CMK (cell line): ENCODE results near the gene NSL1.

Source experiments
- DNase-seq: peaks from one replicate; pipeline ENCODE4 v3.0.0-alpha.2; 2010; ENCODE audit warnings: low read depth

The NSL1 gene

GRCh38 chr1:212703991-212704564 is 87.5 kb downstream of the NSL1 start:
- no peak for DNase-seq

GRCh38 chr1:212702672-212703071 is 88.9 kb downstream of the NSL1 start:
- DNase-seq: no peak

- DNase-seq: no peak
Measured at GRCh38 chr1:212701910-212702309, 89.7 kb downstream of the NSL1 start.

GRCh38 chr1:212700892-212701819 is 90.4 kb downstream of the NSL1 start:
- DNase-seq: peak; percentile 34

- no peak for DNase-seq
Measured at GRCh38 chr1:212700223-212700891, 91.2 kb downstream of the NSL1 start.

- DNase-seq: no peak
Measured at GRCh38 chr1:212699625-212700222, 91.9 kb downstream of the NSL1 start, which contains the start of gene BATF3. TSS of gene BATF3 (minus strand) at chr1:212699840. CDS start at chr1:212699762, 78 bp downstream.

GRCh38 chr1:212699104-212699624 is 92.4 kb downstream of the NSL1 start:
- DNase-seq: peak; percentile 25

GRCh38 chr1:212698467-212699103 is 93.0 kb downstream of the NSL1 start:
- DNase-seq: no peak

GRCh38 chr1:212696721-212697331 is 94.8 kb downstream of the NSL1 start:
- DNase-seq: no peak

GRCh38 chr1:212692774-212693644 is 98.6 kb downstream of the NSL1 start:
- no peak for DNase-seq

GRCh38 chr1:212691561-212692071 is 100.0 kb downstream of the NSL1 start:
- DNase-seq: no peak

- DNase-seq: no peak
Measured at GRCh38 chr1:212690816-212691403, 100.7 kb downstream of the NSL1 start.

- DNase-seq: no peak
Measured at GRCh38 chr1:212689758-212690529, 101.6 kb downstream of the NSL1 start.

GRCh38 chr1:212689196-212689725 is 102.3 kb downstream of the NSL1 start:
- no peak for DNase-seq

GRCh38 chr1:212688341-212689047 is 103.1 kb downstream of the NSL1 start:
- DNase-seq: no peak

GRCh38 chr1:212687811-212688210 is 103.8 kb downstream of the NSL1 start:
- DNase-seq: no peak

GRCh38 chr1:212686591-212686990 is 105.0 kb downstream of the NSL1 start:
- DNase-seq: no peak

GRCh38 chr1:212686069-212686468 is 105.5 kb downstream of the NSL1 start:
- DNase-seq: no peak
